ENCODE results near the gene ZNF330. TPM values are rescaled to one million over a fixed set of nuclear protein-coding genes. Genes with fewer than 3 reads are reported as not detected.

The ZNF330 gene
- total and polyA plus RNA-seq, 10 of the 15 experiments (the other 5 are each of a cell fraction or from before 2014, with no cell fraction given): 31.3 to 57.6 (median 44.3) TPM

DNA sequence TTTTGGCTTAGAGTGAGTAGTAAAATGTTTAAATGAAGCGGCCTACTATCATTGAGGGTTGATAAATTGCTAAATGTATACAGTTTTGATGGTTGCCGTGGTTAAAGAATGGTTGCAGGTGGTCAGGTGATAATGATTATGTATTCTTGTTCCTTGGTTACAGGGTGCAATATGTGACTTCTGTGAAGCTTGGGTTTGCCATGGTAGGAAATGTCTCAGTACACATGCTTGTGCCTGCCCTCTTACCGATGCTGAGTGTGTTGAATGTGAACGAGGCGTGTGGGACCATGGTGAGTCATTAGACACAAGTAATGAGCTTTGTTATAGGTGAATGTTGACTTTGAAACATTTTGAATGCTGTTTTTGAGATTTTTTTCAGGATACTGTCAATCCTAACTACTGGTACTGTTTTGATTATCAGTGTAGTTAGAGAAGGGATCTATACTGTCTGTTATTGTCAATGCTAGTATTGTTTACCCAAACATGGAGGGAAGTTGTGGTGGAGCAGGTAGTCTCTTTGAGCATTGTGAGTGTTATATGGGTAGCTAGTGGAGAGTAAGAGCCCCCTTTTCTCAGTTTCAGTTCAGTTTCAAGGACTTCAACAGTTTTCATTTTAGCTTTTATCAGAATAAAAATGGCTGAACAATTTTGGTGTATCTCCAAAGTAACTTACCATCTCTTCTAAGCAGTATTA lies 8.9 kb downstream of the ZNF330 start:
- TF ChIP-seq SREBF2 (IDR thresholded peaks at IDR 0.05; ENCODE audit: low read length): no peak
- TF ChIP-seq, protein P1, sequence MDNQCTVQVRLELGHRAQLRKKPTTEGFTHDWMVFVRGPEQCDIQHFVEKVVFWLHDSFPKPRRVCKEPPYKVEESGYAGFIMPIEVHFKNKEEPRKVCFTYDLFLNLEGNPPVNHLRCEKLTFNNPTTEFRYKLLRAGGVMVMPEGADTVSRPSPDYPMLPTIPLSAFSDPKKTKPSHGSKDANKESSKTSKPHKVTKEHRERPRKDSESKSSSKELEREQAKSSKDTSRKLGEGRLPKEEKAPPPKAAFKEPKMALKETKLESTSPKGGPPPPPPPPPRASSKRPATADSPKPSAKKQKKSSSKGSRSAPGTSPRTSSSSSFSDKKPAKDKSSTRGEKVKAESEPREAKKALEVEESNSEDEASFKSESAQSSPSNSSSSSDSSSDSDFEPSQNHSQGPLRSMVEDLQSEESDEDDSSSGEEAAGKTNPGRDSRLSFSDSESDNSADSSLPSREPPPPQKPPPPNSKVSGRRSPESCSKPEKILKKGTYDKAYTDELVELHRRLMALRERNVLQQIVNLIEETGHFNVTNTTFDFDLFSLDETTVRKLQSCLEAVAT (IDR thresholded peaks at IDR 0.05): 0 out of 2 replicates have a peak, but pooled peaks have one; percentile 46
- TF ChIP-seq NFXL1 (IDR thresholded peaks at IDR 0.05; ENCODE audit: borderline replicate concordance): no peak
- TF ChIP-seq RUNX3 (IDR thresholded peaks at IDR 0.05; ENCODE audit: low read length): 0 out of 2 replicates have a peak, but pooled peaks have one; percentile 15
- TF ChIP-seq EZH2 (IDR thresholded peaks at IDR 0.05; ENCODE audit: borderline replicate concordance, control insufficient read depth, low read depth, low read length): no peak
- DNase-seq (ENCODE audit: low read depth, low spot score): no peak
- 95% methylated on average over 5 of the region's 5 CpGs for WGBS (ENCODE audit: insufficient coverage, insufficient replicate concordance, low lambda C conversion rate, missing lambda C conversion rate)
- RAD21 ChIA-PET (ENCODE audit: unreplicated experiment): no interaction called here
- H3K9ac ChIP-seq (ENCODE audit: control insufficient read depth, insufficient read depth, low read length): no peak overlapping the region
- H3K27ac ChIP-seq (ENCODE audit: control insufficient read depth, insufficient read depth): no peak overlapping the region
- no peak overlapping the region for H3K4me3 ChIP-seq
- FAIRE-seq: peak; percentile 66
- H3K36me3 ChIP-seq (ENCODE audit: control insufficient read depth in 2 of 2, insufficient read depth in 2 of 2, low read length in 1 of 2): peaks cover 0 to 32% of the 10 kb centered on the region in 2 experiments
- no TSS peak for BruUV-seq (replicated peaks)
- intact Hi-C loops (cut with micrococcal nuclease; ENCODE audit: unreplicated experiment) (loop anchor here (10.0 kb wide), 2 partner anchors 405 to 485 kb away; partner anchors contain the start of gene IL15), in situ Hi-C loops (cut with MboI) (no loop called here)
- peak; percentile 83 for ATAC-seq
- no peaks in the 10 kb centered on the region; the same call in 2 of the 3 replicates for H3K9me3 ChIP-seq (replicated peaks; ENCODE audit: control insufficient read depth, insufficient read depth, low read length)
- H3K4me1 ChIP-seq (ENCODE audit: control insufficient read depth, insufficient read depth, low read length): peaks cover 5% of the 10 kb centered on the region
- SMC1A ChIA-PET (ENCODE audit: uncharacterized antibody, unreplicated experiment): interaction anchor here (0.6 to 0.7 kb wide), 3 partner anchors 17 to 81 kb away, joined by 3 read pairs; no protein-coding TSS in a partner anchor
- POLR2A ChIA-PET: interaction anchor here (0.8 kb wide), 1 partner anchor 14 kb away, joined by 3 read pairs; no protein-coding TSS in a partner anchor
- no peak overlapping the region for H2AFZ ChIP-seq (ENCODE audit: control insufficient read depth, low read depth, low read length)
- peaks cover 5% of the 10 kb centered on the region for H3K79me2 ChIP-seq (ENCODE audit: control insufficient read depth, insufficient read depth, low read length)
- H4K20me1 ChIP-seq (ENCODE audit: control insufficient read depth, insufficient read depth): no peaks in the 10 kb centered on the region
- CTCF ChIA-PET: interaction anchor here (0.9 kb wide), 1 partner anchor 25 kb away, joined by 3 read pairs; no protein-coding TSS in a partner anchor
- peak overlapping the region; percentile 41; the same call in 1 of the 2 replicates for H3K4me2 ChIP-seq (ENCODE audit: control insufficient read depth, insufficient read depth)
- H3K27me3 ChIP-seq (replicated peaks in 1 of 2; ENCODE audit: control insufficient read depth in 2 of 2, insufficient read depth in 2 of 2, low read length in 1 of 2): no peaks in the 10 kb centered on the region

All from GM12878 (cell line).